ENCODE measurements around the gene ORC6.

Gene ORC6

DNA sequence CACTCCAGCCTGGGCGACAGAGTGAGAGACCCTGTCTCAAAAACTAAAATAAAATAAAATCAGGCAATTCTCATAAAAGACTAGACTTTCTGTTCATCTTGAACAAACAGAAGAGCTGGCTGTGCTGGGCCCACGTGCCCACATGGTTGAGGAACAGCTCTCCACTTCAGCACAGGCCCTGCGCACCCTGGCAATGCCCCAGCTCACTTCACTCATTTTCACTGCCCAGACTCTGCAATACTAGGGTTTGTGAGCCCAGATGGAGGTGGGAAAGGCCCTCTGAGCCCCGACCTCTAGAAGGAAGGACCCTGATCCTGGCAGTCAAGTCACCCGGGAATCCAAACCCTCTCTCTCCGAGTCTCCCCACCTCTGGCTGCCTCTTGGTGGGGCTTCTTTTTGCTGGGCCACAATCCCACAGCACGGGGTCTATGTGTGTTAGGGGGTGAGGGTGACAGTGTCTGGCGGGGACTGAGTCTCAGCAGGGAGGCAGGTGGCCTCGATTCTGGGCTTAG lies 43.9 kb downstream of the ORC6 start:
- no peak for DNase-seq

DNA sequence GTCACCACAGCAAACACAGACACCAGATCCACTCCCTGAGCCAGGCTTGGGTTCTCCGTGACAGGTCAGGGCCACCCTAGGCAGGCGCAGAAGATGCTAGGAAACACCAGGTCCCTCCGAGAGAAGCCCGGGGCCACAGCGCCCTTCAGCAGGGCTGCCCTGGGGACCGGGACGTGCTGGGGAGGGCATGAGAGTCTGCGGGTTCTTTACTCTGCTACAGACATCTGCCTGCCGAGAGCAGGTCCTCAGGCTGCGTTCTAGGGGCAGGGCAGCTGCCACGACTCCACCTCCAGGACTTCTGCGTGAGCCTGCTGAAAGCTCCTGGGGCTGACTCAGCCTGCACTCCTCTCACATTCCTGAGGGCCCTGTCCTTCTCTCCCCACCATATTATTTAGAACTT lies 47.2 kb downstream of the ORC6 start:
- no peak for DNase-seq

DNA sequence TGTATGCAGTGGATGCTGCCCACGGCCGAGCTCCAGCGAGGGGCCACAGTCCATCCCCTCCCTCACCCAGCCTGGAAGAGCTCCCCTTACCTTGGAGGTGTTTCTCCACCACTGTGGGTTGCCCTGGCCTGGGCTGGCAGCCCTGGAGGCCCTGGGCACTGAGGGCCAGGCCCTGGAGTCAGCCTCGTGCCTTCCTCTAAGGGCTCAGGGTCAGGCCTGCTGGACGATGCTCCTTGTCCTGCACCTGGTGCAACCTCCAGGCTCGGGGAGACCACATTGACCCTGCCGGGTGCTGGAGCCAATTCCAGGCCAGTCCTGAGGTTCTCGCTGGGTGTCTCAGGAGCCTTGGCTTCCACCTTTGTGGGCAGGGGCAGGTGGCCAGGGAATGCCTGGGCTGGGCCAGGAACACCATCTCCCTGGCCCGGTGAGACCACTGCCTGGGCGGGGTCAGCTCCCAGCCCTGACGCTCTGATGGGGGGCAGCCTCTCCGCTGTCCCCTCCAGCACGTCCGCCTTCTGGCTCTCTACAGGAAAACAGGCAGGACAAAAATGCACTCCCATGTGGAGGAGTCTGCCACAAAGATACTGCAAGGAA lies 48.3 kb downstream of the ORC6 start:
- no peak for DNase-seq

DNA sequence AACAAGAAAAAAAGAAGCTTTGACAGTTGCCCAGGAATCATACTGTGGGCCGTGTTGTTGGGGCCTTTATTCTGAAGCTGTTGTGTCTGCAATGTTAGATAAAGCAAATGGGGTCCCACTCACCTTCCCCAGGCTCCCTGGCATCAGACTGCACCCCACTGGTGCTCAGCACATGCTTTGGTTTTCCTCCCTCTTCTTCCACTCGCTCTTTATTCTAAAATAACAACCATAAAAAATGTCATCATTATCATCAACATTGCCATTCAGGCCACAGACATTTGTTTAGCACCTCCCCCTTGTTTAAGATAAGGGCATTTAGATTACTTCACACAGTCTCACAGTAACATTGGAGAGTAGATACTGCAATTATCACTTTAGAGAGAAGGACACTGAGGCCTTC lies 50.5 kb downstream of the ORC6 start:
- no peak for DNase-seq

DNA sequence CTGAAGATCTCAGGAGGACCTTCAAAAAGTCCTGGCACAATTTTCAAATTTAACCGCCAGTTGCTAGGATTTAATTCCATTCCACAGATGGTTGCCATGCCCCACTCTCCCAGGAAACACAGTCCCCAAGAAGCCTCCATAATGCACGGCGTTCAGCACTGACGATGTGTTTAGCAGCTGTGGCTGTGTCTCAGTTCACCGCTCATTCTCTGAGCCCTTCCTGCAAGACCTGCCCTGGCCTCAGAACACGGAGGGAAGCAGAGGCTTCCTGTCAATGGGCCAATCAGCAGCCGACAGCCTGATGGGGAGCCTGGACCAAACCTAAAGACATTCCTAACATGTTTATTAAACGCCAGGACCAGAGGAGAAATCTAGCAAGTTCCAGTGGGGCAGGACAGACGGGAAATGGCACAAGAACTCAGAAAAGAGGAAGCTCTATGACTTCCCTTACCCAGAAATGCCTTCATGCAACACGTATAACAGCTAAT lies 53.8 kb downstream of the ORC6 start:
- no peak for DNase-seq

DNA sequence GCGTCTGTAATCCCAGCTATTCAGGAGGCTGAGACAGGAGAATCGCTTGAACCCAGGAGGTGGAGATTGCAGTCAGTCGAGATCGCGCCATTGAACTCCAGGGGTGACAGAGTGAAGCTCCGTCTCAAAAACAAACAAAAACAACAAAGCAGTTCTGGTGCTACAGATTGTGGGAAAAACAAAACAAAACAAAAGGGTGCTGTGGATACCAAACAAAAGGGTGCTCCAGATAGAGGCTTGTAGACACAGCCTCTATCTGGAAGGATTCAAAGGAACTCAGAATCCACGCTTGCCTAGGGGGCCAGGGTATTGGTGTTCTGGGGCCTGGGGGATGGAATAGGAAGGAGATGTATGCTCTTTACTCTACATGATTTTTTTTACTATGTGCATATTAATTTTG lies 56.2 kb downstream of the ORC6 start:
- DNase-seq = peak; percentile 29

DNA sequence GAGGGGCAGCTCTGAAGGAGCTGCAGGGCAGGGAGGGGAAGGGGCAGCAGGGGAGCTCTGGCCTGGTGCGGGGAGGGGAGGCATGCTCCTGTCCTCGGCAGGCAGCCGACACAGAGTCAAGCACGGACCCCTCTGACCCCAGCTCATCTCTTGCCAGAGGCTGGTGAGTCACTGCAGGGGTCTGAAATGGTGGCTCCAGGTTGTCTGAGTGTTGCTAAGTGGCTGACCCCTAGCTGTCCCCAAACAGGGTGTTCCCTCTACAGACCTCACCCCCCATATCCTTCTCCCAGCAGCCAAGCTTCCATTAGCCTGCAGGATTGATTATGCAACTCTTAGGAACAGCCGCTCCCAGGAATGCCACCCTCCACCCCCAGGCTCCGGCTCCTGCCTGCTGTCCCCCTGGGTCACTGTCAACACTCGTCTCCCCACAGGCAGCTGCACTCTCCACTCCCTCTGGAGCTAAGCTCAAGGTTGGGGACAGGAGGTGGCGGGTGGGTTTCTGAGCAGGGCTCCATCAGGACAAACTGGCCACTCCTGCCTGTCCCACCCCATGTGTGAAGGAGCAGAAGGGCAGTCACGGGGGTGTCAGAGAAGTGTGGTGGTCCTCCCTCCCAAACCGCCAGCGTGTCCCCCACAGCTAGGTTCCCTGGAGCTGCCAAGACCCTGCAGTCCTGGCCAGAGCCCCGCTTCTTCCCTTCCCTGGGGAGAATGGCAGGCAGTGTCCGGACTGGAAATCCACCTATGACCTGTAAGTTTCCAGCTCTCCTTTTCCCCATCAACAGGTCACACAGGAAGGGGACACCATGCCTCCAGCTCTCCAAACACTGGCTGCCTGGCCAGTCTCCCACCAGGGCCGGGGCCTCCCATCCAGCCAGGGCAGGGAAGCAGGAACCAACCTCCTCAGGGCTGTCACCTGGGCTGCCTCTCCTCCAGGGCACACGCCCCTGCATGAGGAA lies 57.6 kb downstream of the ORC6 start:
- DNase-seq = no peak
